H1 (cell line): ENCODE data around the gene GAR1. TPM values are rescaled to one million over a fixed set of nuclear protein-coding genes. Genes with fewer than 3 reads are reported as not detected.

Experiments
- CTCF ChIA-PET: fragments of 300-600 bp; sonication (Branson Sonifier 250); formaldehyde crosslinking; loops from one replicate; lab custom pipeline; 2021; ENCODE audit not compliant: partially characterized antibody; lab: Charles Lee
- POLR2A ChIA-PET: fragments of 300-600 bp; sonication (Branson Sonifier 250); formaldehyde crosslinking; loops from one replicate; lab custom pipeline; 2021; ENCODE audit warnings: inconsistent platforms; ENCODE audit not compliant: partially characterized antibody; lab: Charles Lee
- DNase-seq, 2 experiments: peaks; one replicate each; pipeline versions ENCODE4 v3.0.0 to v3.0.0-alpha.2; 2010 to 2022; ENCODE audit warnings: low spot score in 2 of 2, low read depth in 1 of 2, mixed read lengths in 1 of 2
- FAIRE-seq: peaks from 2 replicates; lab custom pipeline; 2011; peaks lifted over from hg19 to GRCh38; lab: Jason Lieb, UNC
- H2AFZ ChIP-seq: 2 replicates; pipeline ENCODE4 v1.8.1; 2012; ENCODE audit warnings: low read length, inconsistent platforms
- H2AK5ac ChIP-seq: 2 replicates; pipeline ENCODE4 v1.6.1; 2013; ENCODE audit warnings: low read depth, low read length
- H2BK120ac ChIP-seq: replicated peaks from 2 replicates; pipeline ENCODE3; 2013; ENCODE audit warnings: low read depth, low read length, inconsistent platforms
- H2BK12ac ChIP-seq: 2 replicates; pipeline ENCODE4 v1.6.1; 2013; ENCODE audit warnings: low read depth, low read length
- H2BK15ac ChIP-seq: 2 replicates; pipeline ENCODE4 v1.6.1; 2013; ENCODE audit warnings: low read length
- H2BK20ac ChIP-seq: 2 replicates; pipeline ENCODE4 v1.6.1; 2013; ENCODE audit warnings: low read length
- H2BK5ac ChIP-seq: 2 replicates; pipeline ENCODE4 v1.6.1; 2013; ENCODE audit warnings: low read depth, low read length
- H3K14ac ChIP-seq: 2 replicates; pipeline ENCODE4 v1.6.1; 2013; ENCODE audit warnings: inconsistent platforms; ENCODE audit not compliant: insufficient read length
- H3K18ac ChIP-seq: 2 replicates; pipeline ENCODE4 v1.6.1; 2013; ENCODE audit warnings: low read length; ENCODE audit errors: extremely low read depth
- H3K23ac ChIP-seq: 2 replicates; pipeline ENCODE4 v1.6.1; 2013; ENCODE audit warnings: inconsistent platforms; ENCODE audit not compliant: insufficient read length
- H3K23me2 ChIP-seq: 2 replicates; pipeline ENCODE4 v1.6.1; 2013; ENCODE audit warnings: low read depth, low read length
- H3K27ac ChIP-seq: 2 replicates; pipeline ENCODE4 v1.6.1; 2011; ENCODE audit warnings: low read depth, low read length, inconsistent platforms
- H3K27me3 ChIP-seq, 4 experiments: replicated peaks in 1 of 4; 1 replicate in 1 of 4; 2 replicates in 3 of 4; pipeline versions ENCODE4 v1.6.1 to v1.8.1; 2011 to 2013; ENCODE audit warnings: low read length in 3 of 4, mild to moderate bottlenecking in 3 of 4, inconsistent platforms in 2 of 4, mixed read lengths in 2 of 4, moderate library complexity in 1 of 4; ENCODE audit not compliant: control insufficient read depth in 3 of 4, insufficient read depth in 3 of 4; ENCODE audit errors: extremely low read depth in 1 of 4
- H3K36me3 ChIP-seq, 4 experiments: 2 replicates each; pipeline versions ENCODE4 v1.6.1 to v1.8.1; 2011 to 2013; ENCODE audit warnings: mild to moderate bottlenecking in 4 of 4, low read length in 3 of 4, moderate library complexity in 2 of 4, control low read depth in 1 of 4, inconsistent platforms in 1 of 4; ENCODE audit not compliant: insufficient read depth in 4 of 4, control insufficient read depth in 2 of 4
- H3K4ac ChIP-seq: replicated peaks from 2 replicates; pipeline ENCODE3; 2013; ENCODE audit warnings: low read length, low read depth, mixed read lengths, inconsistent platforms; ENCODE audit not compliant: insufficient read length
- H3K4me1 ChIP-seq, 4 experiments: replicated peaks in 1 of 4; 1 replicate in 1 of 4; 2 replicates in 3 of 4; pipeline versions ENCODE4 v1.6.1 to v1.8.1; 2011 to 2013; ENCODE audit warnings: low read length in 3 of 4, inconsistent platforms in 2 of 4, mixed read lengths in 1 of 4; ENCODE audit not compliant: insufficient read depth in 4 of 4, control insufficient read depth in 3 of 4
- H3K4me2 ChIP-seq, 2 experiments: 2 replicates each; pipeline versions ENCODE4 v1.6.1 to v1.8.1; 2011 to 2013; ENCODE audit warnings: low read depth in 2 of 2, low read length in 2 of 2, control low read depth in 1 of 2, inconsistent platforms in 1 of 2, mild to moderate bottlenecking in 1 of 2; ENCODE audit not compliant: insufficient read depth in 1 of 2
- H3K4me3 ChIP-seq, 4 experiments: fragments of 200-600, 300-600 bp in 1 of 4; sonication (generic), shearing (Covaris generic), sonication (Bioruptor Twin) in 1 of 4; 2 replicates each; pipeline versions ENCODE4 v1.5.1 to v1.8.1; 2011 to 2016; ENCODE audit warnings: low read length in 4 of 4, low read depth in 3 of 4, control low read depth in 2 of 4, inconsistent platforms in 2 of 4, mild to moderate bottlenecking in 2 of 4, mixed read lengths in 1 of 4, moderate library complexity in 1 of 4; ENCODE audit not compliant: insufficient read depth in 2 of 4; ENCODE audit errors: extremely low read depth in 1 of 4
- H3K56ac ChIP-seq: replicated peaks from 2 replicates; pipeline ENCODE3; 2013; ENCODE audit warnings: low read depth, mild to moderate bottlenecking, mixed read lengths, low read length, inconsistent platforms; ENCODE audit not compliant: insufficient read length
- H3K79me1 ChIP-seq: 2 replicates; pipeline ENCODE4 v1.6.1; 2013; ENCODE audit warnings: low read depth, low read length, control low read depth
- H3K79me2 ChIP-seq, 2 experiments: 2 replicates each; pipeline versions ENCODE4 v1.6.1 to v1.8.1; 2012 to 2013; ENCODE audit warnings: low read length in 2 of 2, mild to moderate bottlenecking in 2 of 2, inconsistent platforms in 1 of 2; ENCODE audit not compliant: insufficient read depth in 2 of 2, control insufficient read depth in 1 of 2
- H3K9ac ChIP-seq, 4 experiments: replicated peaks in 1 of 4; 1 replicate in 1 of 4; 2 replicates in 3 of 4; pipeline versions ENCODE4 v1.6.1 to v1.8.1; 2011 to 2013; ENCODE audit warnings: low read depth in 3 of 4, low read length in 3 of 4, control low read depth in 2 of 4, mild to moderate bottlenecking in 2 of 4, moderate library complexity in 2 of 4, inconsistent platforms in 1 of 4; ENCODE audit errors: extremely low read depth in 1 of 4
- H3K9me3 ChIP-seq, 2 experiments: 2 replicates each; pipeline versions ENCODE4 v1.6.1 to v1.8.1; 2012 to 2013; ENCODE audit warnings: mild to moderate bottlenecking in 2 of 2, moderate library complexity in 2 of 2, control low read depth in 1 of 2, inconsistent platforms in 1 of 2, low read depth in 1 of 2, low read length in 1 of 2, mixed read lengths in 1 of 2; ENCODE audit not compliant: insufficient read depth in 2 of 2
- H4K20me1 ChIP-seq, 2 experiments: replicated peaks in 1 of 2; 2 replicates each; pipeline versions ENCODE3 to v1.8.1; 2011 to 2013; ENCODE audit warnings: inconsistent platforms in 2 of 2, low read length in 2 of 2, mild to moderate bottlenecking in 1 of 2; ENCODE audit not compliant: insufficient read depth in 2 of 2, control insufficient read depth in 1 of 2
- H4K5ac ChIP-seq: 2 replicates; pipeline ENCODE4 v1.6.1; 2013; ENCODE audit warnings: low read length, low read depth, mixed read lengths, inconsistent platforms; ENCODE audit not compliant: insufficient read length
- H4K8ac ChIP-seq: 2 replicates; pipeline ENCODE4 v1.8.0; 2013; ENCODE audit warnings: mild to moderate bottlenecking, moderate library complexity, low read length, inconsistent platforms; ENCODE audit not compliant: insufficient read depth; ENCODE audit errors: extremely low read depth
- H4K91ac ChIP-seq: replicated peaks from 2 replicates; pipeline ENCODE3; 2013; ENCODE audit warnings: low read length, mixed read lengths, inconsistent platforms; ENCODE audit not compliant: insufficient read length
- EGR1 ChIP-seq: IDR thresholded peaks from 2 replicates; pipeline ENCODE4 v1.6.1; 2011; ENCODE audit warnings: low read depth, low read length, borderline replicate concordance
- GABPA ChIP-seq: IDR thresholded peaks from 2 replicates; pipeline ENCODE4 v1.6.1; 2011; ENCODE audit warnings: mild to moderate bottlenecking, low read length, moderate library complexity, borderline replicate concordance; ENCODE audit not compliant: insufficient read depth
- JUND ChIP-seq: IDR thresholded peaks from 2 replicates; pipeline ENCODE4 v1.6.1; 2011; ENCODE audit warnings: mild to moderate bottlenecking, improper control_type of control experiment, low read length
- MAFK ChIP-seq: IDR thresholded peaks from 2 replicates; pipeline ENCODE4 v1.6.1; 2012; ENCODE audit warnings: low read depth, mild to moderate bottlenecking, improper control_type of control experiment, low read length
- POLR2A ChIP-seq, 2 experiments: IDR thresholded peaks; 1 replicate in 1 of 2; 2 replicates in 1 of 2; pipeline ENCODE4 v1.6.1; 2011; ENCODE audit warnings: low read depth in 2 of 2, low read length in 2 of 2, mild to moderate bottlenecking in 2 of 2; ENCODE audit errors: control extremely low read depth in 1 of 2
- SP4 ChIP-seq: IDR thresholded peaks from 2 replicates; pipeline ENCODE4 v1.6.1; 2012; ENCODE audit warnings: low read length, inconsistent platforms
- TEAD4 ChIP-seq: IDR thresholded peaks from 2 replicates; pipeline ENCODE4 v1.6.1; 2012; ENCODE audit warnings: low read depth, low read length, inconsistent platforms, mixed read lengths
- WGBS, 2 experiments: shearing (Covaris generic) in 1 of 2; methylation state at CpG; one replicate each; pipeline versions ENCODE4 v1.1.6 to v1.1.7; 2013 to 2015; ENCODE audit warnings: low lambda C conversion rate in 2 of 2, mixed read lengths in 2 of 2, inconsistent platforms in 1 of 2, low coverage in 1 of 2, missing lambda C conversion rate in 1 of 2; ENCODE audit not compliant: insufficient replicate concordance in 2 of 2, insufficient coverage in 1 of 2, insufficient read length in 1 of 2; ENCODE audit errors: extremely low coverage in 1 of 2, missing lambda C conversion rate in 1 of 2; 5-methylcytosine and 5-hydroxymethylcytosine counted together
- polyA plus RNA-seq, 7 experiments: library from polyadenylated mRNA; depleted of rRNA in 3 of 7; stranded (reverse) in 5 of 7; unstranded in 2 of 7; fragments of >200 nt in 5 of 7; fragments of 200-250 nt in 2 of 7; gene quantifications; 1 replicate in 5 of 7; 2 replicates in 1 of 7; 4 replicates in 1 of 7; pipeline versions ENCODE4 v1.2.1 to v1.2.3, GENCODE V29; 2011 to 2013; ENCODE audit warnings: missing spikeins in 2 of 7, mixed read lengths in 2 of 7
- total RNA-seq: library from RNA; stranded (reverse); fragmentation: NEBNext Ultra II Directional; extraction: Animal tissue kit (Norgen Biotek cat#: 25700); gene quantifications from 2 replicates; pipeline ENCODE4 v1.2.1, GENCODE V29; 2021

GAR1 gene
- total and polyA plus RNA-seq, 2 of the 8 experiments (the other 6 are each of a cell fraction or from before 2014, with no cell fraction given): 14.5 to 37.5 TPM

- no peak for DNase-seq
Measured at GRCh38 chr4:109810552-109811387, 4.8 kb upstream of the GAR1 start.

More at GRCh38 chr4:109810552-109811387, 4.8 kb upstream of the GAR1 start:
- H3K23ac ChIP-seq: no peak overlapping the region
- no peak for FAIRE-seq
- peaks cover 0 to 8% (median 5%) of the 10 kb centered on the region in 4 experiments; a peak in 4 of 7 replicates for H3K4me1 ChIP-seq
- no peaks in the 10 kb centered on the region for H3K27me3 ChIP-seq
- H3K18ac ChIP-seq: peak overlapping the region; percentile 15; the same call in 1 of the 2 replicates
- H3K4me2 ChIP-seq: peak overlapping the region; percentile 46 to 58
- 0 out of 2 replicates have a peak overlapping the region, but pooled peaks have one; percentile 1 for H2BK5ac ChIP-seq
- peaks cover 2% of the 10 kb centered on the region; the same call in 1 of the 2 replicates for H3K23me2 ChIP-seq
- peak overlapping the region; percentile 83 for H2AFZ ChIP-seq
- 56% methylated on average over 11 of the region's 11 CpGs; no CpG with 5 or more reads in 1 of the 2 experiments for WGBS, 2 experiments
- TF ChIP-seq MAFK (no peak), EGR1 (no peak), POLR2A (IDR thresholded peaks at IDR 0.05; ENCODE audit: control extremely low read depth in 1 of 2, low read depth in 2 of 2, low read length in 2 of 2) (no peak), GABPA (no peak), JUND (peak; percentile 60; the same call in 1 of the 2 replicates), TEAD4 (no peak), SP4 (no peak)
- no peaks in the 10 kb centered on the region for H3K9me3 ChIP-seq
- no peak overlapping the region for H2BK20ac ChIP-seq
- no peak overlapping the region for H3K56ac ChIP-seq
- peaks cover 2% of the 10 kb centered on the region in 2 experiments for H3K79me2 ChIP-seq
- no peak overlapping the region for H4K8ac ChIP-seq
- no peak overlapping the region for H3K4ac ChIP-seq
- H3K4me3 ChIP-seq: peak overlapping the region in 1 of 4 experiments; percentile 21; a peak in 1 of 8 replicates
- H3K14ac ChIP-seq: no peak overlapping the region
- ChIA-PET CTCF (interaction anchor here (0.5 to 0.7 kb wide), 3 partner anchors 10 to 159 kb away, joined by 3 to 4 read pairs (median 4); no protein-coding TSS in a partner anchor), POLR2A (interaction anchor here (0.7 kb wide), 1 partner anchor 8 kb away, joined by 3 read pairs; no protein-coding TSS in a partner anchor)
- H4K20me1 ChIP-seq: no peaks in the 10 kb centered on the region
- no peak overlapping the region for H2AK5ac ChIP-seq
- no peak overlapping the region for H4K5ac ChIP-seq
- H3K79me1 ChIP-seq: no peaks in the 10 kb centered on the region; the same call in 1 of the 2 replicates
- no peak overlapping the region for H2BK12ac ChIP-seq
- no peak overlapping the region for H2BK120ac ChIP-seq
- 0 out of 2 replicates have a peak overlapping the region, but pooled peaks have one; percentile 8 for H3K27ac ChIP-seq
- no peak overlapping the region for H2BK15ac ChIP-seq
- no peaks in the 10 kb centered on the region for H3K36me3 ChIP-seq
- no peak overlapping the region for H4K91ac ChIP-seq
- peak overlapping the region in 1 of 4 experiments; percentile 33; a peak in 2 of 7 replicates for H3K9ac ChIP-seq
